ENCODE results near the gene RBFA.
"Not testable (repeated sequence)": the region's sequence is repeated elsewhere in the genome, so short reads cannot be mapped to it uniquely, and the experiment has no call there.

Gene RBFA, protein sequence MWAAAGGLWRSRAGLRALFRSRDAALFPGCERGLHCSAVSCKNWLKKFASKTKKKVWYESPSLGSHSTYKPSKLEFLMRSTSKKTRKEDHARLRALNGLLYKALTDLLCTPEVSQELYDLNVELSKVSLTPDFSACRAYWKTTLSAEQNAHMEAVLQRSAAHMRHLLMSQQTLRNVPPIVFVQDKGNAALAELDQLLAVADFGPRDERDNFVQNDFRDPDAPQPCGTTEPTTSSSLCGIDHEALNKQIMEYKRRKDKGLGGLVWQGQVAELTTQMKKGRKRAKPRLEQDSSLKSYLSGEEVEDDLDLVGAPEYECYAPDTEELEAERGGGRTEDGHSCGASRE

GRCh38 chr18:80034068-80034851 lies at the start of gene RBFA:
RBFA (plus strand) TSS chr18:80034434; CDS start chr18:80034496, 62 bp downstream.
- DNase-seq = peak; percentile 98

GRCh38 chr18:79985172-79985571 lies 49.1 kb upstream of the RBFA start:
- DNase-seq = no peak

DNA sequence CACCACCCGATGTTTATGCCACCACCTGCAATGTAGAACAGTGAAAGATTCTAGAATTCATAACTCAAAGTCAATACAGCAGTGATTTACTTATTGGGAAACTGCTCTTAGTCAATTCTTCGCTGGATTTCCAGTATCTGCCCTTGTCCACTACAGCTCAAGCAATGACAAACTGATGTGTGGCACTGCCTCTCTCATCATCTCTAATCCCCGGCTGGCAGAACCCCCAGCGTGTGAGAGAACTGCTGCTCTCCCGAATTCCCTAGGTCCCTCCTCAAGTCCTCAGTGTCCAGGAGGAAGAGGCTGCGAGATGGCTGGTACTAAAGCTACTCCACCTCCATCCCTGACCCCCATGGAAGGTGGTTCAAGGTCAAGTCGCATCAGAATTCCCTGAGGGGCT lies 47.5 kb upstream of the RBFA start:
- DNase-seq = no peak

DNA sequence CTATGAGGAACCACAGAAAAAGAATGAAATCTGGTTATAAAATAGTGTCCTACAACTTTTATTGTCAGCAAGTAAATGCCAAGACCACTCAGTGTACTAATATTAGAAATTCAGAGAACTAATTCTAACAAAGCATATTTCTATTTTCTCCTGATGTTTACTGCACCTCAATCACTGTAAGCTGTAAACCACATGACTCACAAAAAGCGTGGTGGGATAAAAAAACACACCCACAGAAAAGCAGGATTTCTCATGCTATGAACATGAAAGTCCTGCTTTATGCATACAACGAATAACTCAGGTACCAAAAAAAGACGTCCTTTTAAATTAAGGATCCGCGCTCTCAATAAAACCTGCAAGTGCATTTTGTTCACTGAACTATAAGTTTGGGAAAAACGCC lies 46.7 kb upstream of the RBFA start:
- DNase-seq = no peak

GRCh38 chr18:79988071-79988450 lies 46.2 kb upstream of the RBFA start:
- DNase-seq = no peak

DNA sequence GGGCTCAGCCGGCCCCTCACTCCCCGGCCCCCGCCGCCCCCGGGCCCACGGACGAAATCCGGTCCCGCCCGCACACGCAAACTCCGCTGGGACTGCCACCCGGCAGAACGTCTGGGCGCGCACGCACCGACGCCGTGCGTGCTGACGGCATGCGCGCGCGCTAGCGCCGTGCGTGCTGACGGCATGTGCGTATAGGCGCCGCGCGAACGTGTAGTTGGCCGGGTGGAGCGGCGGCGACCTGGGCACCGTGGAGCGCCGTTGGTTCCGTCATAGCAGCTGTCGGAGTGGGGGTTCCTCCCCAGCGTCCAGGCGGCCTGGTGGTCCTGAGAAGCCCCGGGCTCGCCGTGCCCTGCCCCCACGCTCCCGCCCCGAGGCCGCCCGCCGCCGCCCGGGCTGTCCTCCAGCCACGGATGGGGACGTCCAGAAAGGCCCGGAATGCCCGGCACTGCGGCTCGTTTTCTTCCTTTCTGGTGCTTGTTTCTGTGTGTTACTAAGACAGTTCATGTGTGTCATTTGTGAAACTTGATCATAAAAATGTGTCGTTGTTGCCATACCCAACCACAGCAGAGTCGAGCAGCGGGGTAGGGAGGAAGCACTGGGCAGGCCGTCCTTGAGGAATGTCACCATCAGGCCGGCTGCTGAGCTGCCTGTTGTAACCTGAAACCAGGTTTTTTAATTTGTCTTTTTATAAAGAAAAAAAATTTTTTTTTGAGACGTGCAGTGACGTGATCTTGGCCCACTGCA lies 45.6 kb upstream of the RBFA start, which contains the start of gene TXNL4A:
Gene TXNL4A (minus strand): TSS at position 113 of the 744 bp plus-strand sequence. CDS start 171 bp downstream, outside the sequence.
- peak; percentile 88 for DNase-seq

DNA sequence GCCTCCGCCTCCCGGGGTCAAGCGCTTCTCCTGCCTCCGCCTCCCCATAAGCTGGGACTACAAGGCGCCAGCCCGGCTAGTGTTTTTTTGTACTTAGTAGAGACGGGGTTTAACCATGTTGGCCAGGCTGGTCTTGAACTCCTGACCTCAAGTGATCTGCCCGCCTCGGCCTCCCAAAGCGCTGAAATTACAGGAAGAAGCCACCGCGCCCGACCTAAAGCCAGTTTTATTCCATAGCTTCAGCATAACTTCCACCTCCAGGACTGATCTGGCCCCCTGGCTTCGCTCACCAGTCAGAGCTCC lies 45.1 kb upstream of the RBFA start:
- DNase-seq = no peak

DNA sequence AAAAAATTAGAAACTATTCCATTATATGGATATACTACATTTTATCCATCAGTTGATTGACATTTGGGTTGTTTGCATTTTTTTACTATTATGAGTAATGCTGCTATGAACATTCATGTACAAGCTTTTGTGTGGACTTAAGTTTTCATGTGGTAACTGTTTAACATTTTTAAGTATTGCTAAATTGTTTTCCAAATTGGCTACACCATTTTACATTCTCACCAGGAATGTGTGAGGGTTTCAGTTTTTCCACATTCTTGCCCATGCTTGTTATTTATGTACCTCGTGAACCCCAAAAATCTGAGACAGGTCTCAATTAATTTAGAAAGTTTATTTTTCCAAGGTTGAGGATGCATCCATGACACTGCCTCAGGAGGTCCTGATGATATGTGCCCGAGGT lies 42.7 kb upstream of the RBFA start:
- DNase-seq = peak; percentile 19

GRCh38 chr18:79999701-80000100 lies 34.5 kb upstream of the RBFA start:
- not testable (repeated sequence) for DNase-seq

- no peak for DNase-seq
Measured at GRCh38 chr18:80000877-80001276, 33.4 kb upstream of the RBFA start.

GRCh38 chr18:80002468-80002867 lies 31.8 kb upstream of the RBFA start:
- DNase-seq = no peak

DNA sequence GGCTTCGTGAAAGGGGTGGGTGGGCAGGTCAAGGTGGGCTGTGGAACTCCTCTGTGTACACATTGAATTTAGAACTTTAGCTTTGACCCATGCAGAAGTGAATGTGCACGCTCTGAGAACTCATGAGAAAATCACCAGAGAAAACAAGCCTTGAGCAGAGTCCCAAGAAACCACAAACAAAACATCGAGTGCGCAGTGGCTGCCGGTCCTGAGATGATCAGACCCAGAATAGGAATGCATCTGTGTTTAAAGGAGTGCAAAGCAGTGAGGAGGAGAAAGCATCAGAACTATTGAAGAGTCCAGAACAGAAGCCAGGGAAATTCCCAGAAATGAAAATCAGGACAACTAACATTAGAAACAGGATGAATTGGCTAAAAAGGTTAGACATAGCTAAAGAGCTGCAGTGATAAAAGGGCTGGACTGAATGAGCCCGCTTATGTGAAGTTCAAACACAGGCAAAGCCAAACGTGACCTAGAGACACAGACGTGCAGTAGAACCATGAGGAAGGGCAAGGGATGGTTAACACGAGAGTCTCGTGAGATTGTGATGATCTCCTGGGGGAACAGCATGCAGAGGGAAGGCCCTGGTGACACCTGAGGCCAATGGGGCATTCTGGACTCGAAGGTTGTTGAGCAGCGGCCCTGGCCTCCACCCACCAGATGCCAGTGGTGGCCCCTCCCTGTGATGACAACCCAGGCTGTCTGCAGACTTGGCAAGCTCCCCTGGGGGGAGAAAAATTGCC lies 29.5 kb upstream of the RBFA start:
- DNase-seq = no peak

DNA sequence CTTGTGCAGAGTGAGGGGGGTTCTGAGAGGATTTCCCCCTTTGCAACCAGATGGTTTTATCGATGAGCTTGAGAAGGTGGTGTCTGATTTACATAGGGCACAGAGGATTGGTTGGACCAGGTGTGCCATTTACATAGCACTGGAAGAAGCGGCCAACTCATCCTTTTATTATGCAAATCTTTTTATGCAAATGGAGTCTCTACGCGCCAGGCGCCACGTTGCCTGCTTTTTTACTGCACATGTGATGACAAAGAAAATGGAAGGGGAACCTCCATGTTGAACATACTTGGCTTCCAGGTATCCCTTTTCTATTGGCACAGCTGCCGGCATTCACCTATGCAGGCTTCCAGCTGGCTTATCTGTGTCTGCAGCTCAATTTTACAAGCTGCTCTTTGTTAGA lies 27.5 kb upstream of the RBFA start:
- DNase-seq = no peak

DNA sequence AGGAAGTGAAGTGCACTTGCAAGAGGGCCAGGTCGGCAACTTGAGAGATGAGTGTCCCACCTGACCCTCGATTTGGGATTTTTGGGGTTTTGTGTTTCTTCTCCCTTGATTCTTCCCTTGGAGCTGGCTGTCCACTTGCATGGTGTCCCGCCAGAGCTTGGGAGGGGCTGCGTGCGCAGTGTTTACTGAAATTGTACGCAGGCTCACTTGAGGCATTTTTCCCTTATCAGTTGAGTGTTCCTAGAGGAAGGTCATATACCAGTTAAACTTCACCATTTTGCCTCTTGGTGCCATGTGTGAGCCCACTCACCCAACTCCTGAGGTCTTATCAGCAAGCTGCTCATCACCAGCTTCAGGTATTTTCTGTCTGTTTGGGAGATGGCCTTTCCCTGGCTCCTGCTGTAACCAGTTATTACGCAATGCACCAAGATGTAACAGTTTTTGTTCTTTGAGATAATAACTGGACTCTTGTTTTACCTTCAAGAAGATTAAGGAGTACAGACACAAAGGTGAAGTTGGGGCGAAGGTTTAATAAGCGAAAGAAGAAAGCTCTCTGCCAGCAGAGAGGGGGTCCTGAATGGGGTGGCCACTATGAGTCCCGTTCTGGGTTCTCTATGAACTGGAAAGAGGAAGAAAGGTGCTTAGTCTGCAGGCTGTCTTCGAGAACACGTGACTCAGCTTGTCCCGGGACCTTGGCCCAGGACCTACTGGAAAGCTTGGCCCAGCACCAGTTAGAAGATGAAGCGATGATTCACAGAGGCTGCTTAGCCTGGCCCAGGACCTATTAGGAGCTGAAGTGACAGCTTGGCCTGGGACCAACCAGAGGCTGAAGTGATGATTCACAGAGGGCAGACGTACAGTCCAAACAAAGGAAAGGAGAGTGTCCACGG lies 24.3 kb upstream of the RBFA start:
- DNase-seq = peak; percentile 94

DNA sequence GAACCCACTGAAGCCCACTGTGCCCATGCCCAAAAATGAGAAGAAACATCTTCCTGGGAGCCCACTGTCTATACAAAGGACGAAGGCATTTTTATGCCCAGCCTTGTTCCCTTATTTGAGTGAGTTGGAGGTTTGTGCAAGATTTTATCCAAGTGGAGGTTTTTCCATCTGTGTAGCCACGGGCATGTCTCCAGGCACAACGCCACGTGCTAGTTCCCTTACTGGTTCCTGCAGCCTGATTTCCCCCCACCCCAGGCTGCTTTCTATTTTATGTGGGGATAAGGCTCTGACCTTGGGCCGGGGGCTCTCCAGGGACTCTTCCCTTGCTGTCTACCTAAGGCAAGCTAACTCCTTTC lies 23.7 kb upstream of the RBFA start:
- no peak for DNase-seq

- DNase-seq = not testable (repeated sequence)
Measured at GRCh38 chr18:80011496-80012137, 22.6 kb upstream of the RBFA start.

GRCh38 chr18:80012714-80013113 lies 21.5 kb upstream of the RBFA start:
- DNase-seq = no peak

DNA sequence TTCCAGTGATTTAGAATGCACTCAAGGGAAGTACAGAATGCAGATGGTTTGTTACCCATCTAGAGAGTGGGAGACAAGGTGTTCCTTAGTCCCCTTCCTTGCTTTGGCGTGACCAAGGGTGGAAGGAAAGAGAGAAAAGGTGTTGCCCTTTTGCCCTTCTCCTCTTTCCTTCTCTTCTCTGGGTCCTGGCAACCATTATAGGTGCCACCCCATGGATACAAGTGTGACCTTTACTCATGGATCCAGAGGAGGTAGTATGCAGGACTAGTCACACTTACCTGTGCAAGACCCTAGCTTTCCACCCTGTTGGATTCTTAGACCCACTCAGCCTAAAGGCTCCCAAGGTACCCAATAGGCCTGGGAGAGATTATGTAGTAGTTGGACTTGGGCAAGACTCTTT lies 11.6 kb upstream of the RBFA start:
- peak; percentile 34 for DNase-seq

- no peak for DNase-seq
Measured at GRCh38 chr18:80023173-80023572, 11.1 kb upstream of the RBFA start.

DNA sequence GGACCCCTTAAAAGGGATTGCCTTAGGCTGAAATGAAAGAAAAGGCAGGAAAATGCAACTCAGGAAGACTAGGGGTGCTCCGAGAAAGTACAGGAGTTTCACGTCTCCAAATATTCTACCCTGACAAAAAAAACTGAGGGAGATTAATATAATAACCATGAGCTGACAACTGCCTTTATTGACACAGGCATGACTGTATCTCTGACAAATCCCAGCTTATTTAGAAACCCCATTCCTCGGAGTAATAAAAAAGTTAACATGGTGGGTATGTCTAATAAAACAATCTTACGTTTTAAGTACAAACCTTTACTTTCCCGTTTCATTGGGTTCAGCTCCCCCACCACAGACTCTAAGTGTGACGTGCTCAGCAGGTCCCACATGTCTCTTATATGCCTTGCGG lies 7.9 kb upstream of the RBFA start:
- DNase-seq = no peak

GRCh38 chr18:80027719-80028118 lies 6.5 kb upstream of the RBFA start:
- DNase-seq = peak; percentile 69

DNA sequence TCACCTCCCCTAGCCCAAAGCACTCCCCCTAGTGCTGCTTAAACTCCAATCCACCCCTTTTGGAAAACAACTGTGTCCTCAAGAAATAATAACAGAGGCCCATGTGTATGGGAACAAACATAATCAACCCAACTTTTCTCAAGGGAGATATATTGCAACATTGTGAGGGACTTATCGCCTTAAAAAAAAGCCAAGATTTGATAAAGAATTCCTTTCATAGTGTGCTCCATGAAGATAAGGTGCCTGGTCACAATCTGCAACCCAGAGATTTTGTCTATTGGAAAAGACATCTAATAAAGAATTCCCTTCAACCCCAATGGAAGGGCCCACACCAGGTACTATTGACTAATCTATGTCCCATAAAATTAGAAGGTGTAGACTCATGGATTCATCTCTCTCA lies 4.5 kb upstream of the RBFA start:
- DNase-seq = no peak
